A673 (cell line): Measurements from ENCODE around the gene DDX21.

Source experiments
- CTCF ChIP-seq: fragments of 300-800, 200-600 bp; sonication (generic); conservative IDR thresholded peaks from 2 replicates; pipeline ENCODE4 v1.5.1; 2017; ENCODE audit warnings: low read depth, mild to moderate bottlenecking, antibody characterized with exemption, low read length, moderate library complexity, mixed read lengths
- EZH2 ChIP-seq: fragments of 200-600 bp; sonication (generic); IDR thresholded peaks from 2 replicates; pipeline ENCODE4 v1.6.1; 2017; ENCODE audit warnings: borderline replicate concordance, low read depth, mild to moderate bottlenecking, mixed read lengths, antibody characterized with exemption, low read length; ENCODE audit not compliant: poor library complexity, severe bottlenecking

GRCh38 chr10:68938117-68938516 is 17.9 kb upstream of the DDX21 start:
- TF ChIP-seq CTCF, result no peak
- no peak for TF ChIP-seq EZH2
